Testis (tissue), 3 donors: ENCODE results near the gene DDX31. TPM values are rescaled to one million over a fixed set of nuclear protein-coding genes. Genes with fewer than 3 reads are reported as not detected.
"Not testable (repeated sequence)": the region's sequence is repeated elsewhere in the genome, so short reads cannot be mapped to it uniquely, and the experiment has no call there.

Experiments used
- DNase-seq: peaks from one replicate; pipeline ENCODE4 v3.0.0-alpha.2; 2019
- H3K27ac ChIP-seq, 2 donors: fragments of 200-600 bp; sonication (generic); one replicate each; pipeline ENCODE4 v1.5.1; 2019
- H3K27me3 ChIP-seq: fragments of 200-600 bp; sonication (generic); one replicate; pipeline ENCODE4 v1.5.1; 2019
- H3K36me3 ChIP-seq: fragments of 200-600 bp; sonication (generic); one replicate; pipeline ENCODE4 v1.5.1; 2017; ENCODE audit warnings: low read depth; ENCODE audit errors: missing control alignments
- H3K4me1 ChIP-seq: fragments of 200-600 bp; sonication (generic); one replicate; pipeline ENCODE4 v1.5.1; 2019
- H3K4me3 ChIP-seq, 2 donors: fragments of 200-600 bp; sonication (generic); one replicate each; pipeline ENCODE4 v1.5.1; 2017 to 2019
- H3K9me3 ChIP-seq: fragments of 200-600 bp; sonication (generic); one replicate; pipeline ENCODE4 v1.5.1; 2017
- POLR2A ChIP-seq: fragments of 450-650 bp; IDR thresholded peaks from one replicate; pipeline ENCODE4 v1.6.1; 2017; ENCODE audit warnings: antibody characterized with exemption, mild to moderate bottlenecking, moderate library complexity
- WGBS, 2 donors: methylation state at CpG; one replicate each; pipeline ENCODE4 v1.1.5; 2018; 5-methylcytosine and 5-hydroxymethylcytosine counted together
- intact Hi-C: fragments of 100-400 bp; cut with DNase I; formaldehyde crosslinking; loops from one replicate; pipeline ENCODE4 v1.15.1; 2023; ENCODE audit warnings: low total_unique reads
- polyA plus RNA-seq: library from polyadenylated mRNA; stranded (reverse); fragments of 350-450 nt; fragmentation: Illumina TruSeq; extraction: RNeasy Lipid Tissue Mini Kit (QIAGEN cat#74804); gene quantifications from one replicate; pipeline ENCODE4 v1.2.3, GENCODE V29; 2014; ENCODE audit warnings: low read depth, low replicate concordance; ENCODE audit not compliant: insufficient read depth
- total RNA-seq, 2 donors: library from RNA; depleted of rRNA; stranded (reverse); fragments of >200 nt; gene quantifications; one replicate each; pipeline ENCODE4 v1.2.3, GENCODE V29; 2016
- TF ChIP-seq, protein P1 (sequence below), 3 experiments: fragments of 450-650 bp in 2 of 3; fragments of 200-600 bp in 1 of 3; sonication (generic) in 1 of 3; IDR thresholded peaks; one replicate each; pipeline ENCODE4 v1.5.1; 2016 to 2019; ENCODE audit warnings: antibody characterized with exemption in 3 of 3, mild to moderate bottlenecking in 2 of 3, moderate library complexity in 1 of 3

The DDX31 gene
- total and polyA plus RNA-seq, 3 donors from 2014 or later = 17.9 to 24.2 (median 21.1) TPM

DNA sequence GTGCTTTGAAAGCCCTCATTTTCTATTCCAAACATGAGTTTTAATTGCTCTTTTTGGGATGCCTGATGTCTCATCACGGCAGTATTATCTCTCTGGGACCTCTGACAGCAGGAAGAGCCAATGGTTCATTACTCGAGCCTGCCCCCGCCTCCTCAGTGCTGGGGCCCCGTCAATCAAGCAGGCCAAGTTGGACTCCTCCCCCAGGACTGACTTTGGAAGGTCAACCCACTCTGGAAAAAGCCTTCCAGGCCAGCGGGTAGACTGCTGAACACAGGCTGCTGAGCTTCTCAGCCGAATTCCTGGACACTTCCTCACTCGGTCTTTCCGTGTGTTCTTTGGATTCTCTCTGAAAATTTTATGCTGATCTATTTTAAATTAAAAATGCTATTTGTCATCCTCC lies 96.9 kb downstream of the DDX31 start:
- H3K4me1 ChIP-seq = no peaks in the 10 kb centered on the region
- H3K36me3 ChIP-seq = no peaks in the 10 kb centered on the region
- H3K27ac ChIP-seq = no peak overlapping the region
- H3K9me3 ChIP-seq = no peaks in the 10 kb centered on the region
- intact Hi-C loops = loop anchor here (5.0 kb wide), 1 partner anchor 66 kb away; no protein-coding TSS in a partner anchor
- no peak overlapping the region for H3K4me3 ChIP-seq
- no peak for TF ChIP-seq POLR2A
- TF ChIP-seq, protein P1, sequence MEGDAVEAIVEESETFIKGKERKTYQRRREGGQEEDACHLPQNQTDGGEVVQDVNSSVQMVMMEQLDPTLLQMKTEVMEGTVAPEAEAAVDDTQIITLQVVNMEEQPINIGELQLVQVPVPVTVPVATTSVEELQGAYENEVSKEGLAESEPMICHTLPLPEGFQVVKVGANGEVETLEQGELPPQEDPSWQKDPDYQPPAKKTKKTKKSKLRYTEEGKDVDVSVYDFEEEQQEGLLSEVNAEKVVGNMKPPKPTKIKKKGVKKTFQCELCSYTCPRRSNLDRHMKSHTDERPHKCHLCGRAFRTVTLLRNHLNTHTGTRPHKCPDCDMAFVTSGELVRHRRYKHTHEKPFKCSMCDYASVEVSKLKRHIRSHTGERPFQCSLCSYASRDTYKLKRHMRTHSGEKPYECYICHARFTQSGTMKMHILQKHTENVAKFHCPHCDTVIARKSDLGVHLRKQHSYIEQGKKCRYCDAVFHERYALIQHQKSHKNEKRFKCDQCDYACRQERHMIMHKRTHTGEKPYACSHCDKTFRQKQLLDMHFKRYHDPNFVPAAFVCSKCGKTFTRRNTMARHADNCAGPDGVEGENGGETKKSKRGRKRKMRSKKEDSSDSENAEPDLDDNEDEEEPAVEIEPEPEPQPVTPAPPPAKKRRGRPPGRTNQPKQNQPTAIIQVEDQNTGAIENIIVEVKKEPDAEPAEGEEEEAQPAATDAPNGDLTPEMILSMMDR (IDR thresholded peaks at IDR 0.05) = no peak
- no peak for DNase-seq
- 58 to 60% methylated on average over 8 of the region's 8 CpGs for WGBS, 2 donors
- H3K27me3 ChIP-seq = no peaks in the 10 kb centered on the region

DNA sequence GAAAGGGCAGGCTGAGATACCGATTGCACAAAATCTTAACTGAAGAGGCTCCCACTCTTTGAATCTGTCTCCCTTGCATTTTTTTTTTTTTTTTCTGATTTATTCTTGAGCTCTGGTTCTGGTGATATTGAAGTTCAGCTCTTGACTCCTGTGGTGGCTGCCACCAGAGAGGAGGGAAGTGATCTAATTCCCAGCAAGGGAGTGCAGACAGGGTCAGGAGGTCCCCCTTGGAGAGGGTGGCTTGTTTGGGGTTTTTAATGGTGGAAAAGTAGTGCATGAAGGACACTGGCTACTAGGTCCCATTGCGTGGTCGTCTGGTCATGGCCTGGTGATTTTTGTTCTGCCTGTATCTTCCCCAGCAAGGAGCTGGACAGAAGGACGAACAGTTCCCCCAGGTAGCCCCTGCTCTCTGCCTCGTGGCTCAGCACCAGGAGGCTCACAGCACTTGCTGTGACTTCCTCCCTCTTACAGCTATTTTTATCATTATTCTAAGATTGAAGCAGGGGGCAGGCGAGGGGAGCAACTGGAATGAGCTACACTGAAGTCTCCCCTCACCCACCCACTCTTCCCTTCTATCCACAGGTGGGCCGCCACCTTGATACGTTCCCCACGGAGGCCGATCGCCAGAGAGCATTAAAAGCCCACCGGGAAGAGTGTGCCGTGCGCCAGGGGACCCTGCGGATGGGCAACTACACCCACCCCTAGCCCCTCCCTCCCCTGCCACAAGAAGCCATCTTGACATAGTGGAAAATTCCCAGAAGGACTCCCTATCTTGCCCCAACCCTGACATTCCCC lies 97.8 kb downstream of the DDX31 start:
- intact Hi-C loops = loop anchor here (5.0 kb wide), 1 partner anchor 65 kb away; no protein-coding TSS in a partner anchor
- no peak for TF ChIP-seq POLR2A
- TF ChIP-seq, protein P1 (IDR thresholded peaks at IDR 0.05) = no peak
- Histone ChIP-seq H3K4me1 (no peaks in the 10 kb centered on the region), H3K9me3 (no peaks in the 10 kb centered on the region), H3K4me3 (no peak overlapping the region), H3K27ac (no peak overlapping the region), H3K36me3 (no peaks in the 10 kb centered on the region), H3K27me3 (no peaks in the 10 kb centered on the region)
- DNase-seq = no peak
- WGBS, 2 donors = 84 to 86% methylated on average over 15 of the region's 15 CpGs

DNA sequence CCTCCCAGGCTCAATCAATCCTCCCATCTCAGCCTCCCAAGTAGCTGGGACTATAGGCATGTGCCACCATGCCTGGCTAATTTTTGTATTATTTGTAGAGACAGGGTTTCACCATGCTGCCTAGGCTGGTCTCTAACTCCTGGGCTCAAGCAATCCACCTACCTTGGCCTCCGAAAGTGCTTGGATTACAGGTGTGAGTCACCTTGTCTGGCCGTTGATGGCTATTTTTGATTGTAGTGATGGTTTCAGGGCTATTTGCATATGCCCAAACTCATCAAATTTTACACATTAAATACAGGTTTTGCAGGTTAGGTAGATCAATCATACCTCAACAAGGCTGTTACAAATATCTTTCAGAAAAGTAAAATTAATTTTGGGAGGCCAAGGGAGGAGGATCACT lies 101.0 kb downstream of the DDX31 start:
- H3K27me3 ChIP-seq, H3K4me1 ChIP-seq, H3K27ac ChIP-seq, intact Hi-C loops, H3K4me3 ChIP-seq, H3K36me3 ChIP-seq, DNase-seq, H3K9me3 ChIP-seq: not testable (repeated sequence)
- WGBS, 2 donors = 88 to 89% methylated on average over 2 of the region's 2 CpGs

DNA sequence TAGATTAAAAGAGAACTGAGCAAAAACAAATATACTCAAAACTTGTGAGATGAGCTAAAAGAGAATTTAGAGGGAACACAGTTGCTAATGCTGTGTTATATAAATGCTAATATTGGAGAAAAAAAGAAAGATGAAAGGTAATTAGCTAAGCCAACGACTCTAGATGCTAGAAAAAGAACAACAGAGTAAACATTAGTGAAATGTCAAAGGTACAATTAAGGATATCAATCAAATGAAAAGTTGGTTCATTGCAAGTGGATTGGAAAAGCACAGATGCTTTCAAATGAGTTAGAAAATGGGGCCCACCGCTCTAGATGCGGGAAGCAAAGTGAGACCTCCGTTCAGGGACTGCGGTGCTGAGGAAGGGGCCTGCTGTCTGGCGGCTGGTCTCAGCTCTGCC lies 105.3 kb downstream of the DDX31 start:
- intact Hi-C loops = no loop called here
- Histone ChIP-seq H3K4me1 (peaks cover 7% of the 10 kb centered on the region), H3K27me3 (no peaks in the 10 kb centered on the region), H3K9me3 (no peaks in the 10 kb centered on the region), H3K27ac (no peak overlapping the region), H3K4me3 (no peak overlapping the region), H3K36me3 (no peaks in the 10 kb centered on the region)
- TF ChIP-seq, protein P1 (IDR thresholded peaks at IDR 0.05) = no peak
- TF ChIP-seq POLR2A = no peak
- DNase-seq = no peak
- WGBS, 2 donors = 73 to 87% methylated on average over 6 of the region's 6 CpGs

DNA sequence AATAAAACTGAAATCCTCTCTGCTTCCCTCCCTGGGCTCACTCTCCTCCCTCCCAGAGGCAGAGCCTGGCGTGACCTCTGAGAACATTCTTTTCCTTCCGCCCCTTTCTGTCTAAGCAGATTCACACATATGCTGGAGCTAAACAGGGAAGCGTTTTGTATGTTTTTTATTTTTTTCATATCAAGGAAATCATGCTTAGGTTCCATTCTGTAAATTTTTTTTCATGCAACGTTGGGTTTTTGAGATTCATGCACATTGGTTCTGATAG lies 107.5 kb downstream of the DDX31 start:
- TF ChIP-seq POLR2A = no peak
- TF ChIP-seq, protein P1 (IDR thresholded peaks at IDR 0.05) = no peak

More for the DNA sequence above, 107.5 kb downstream of the DDX31 start:
- Histone ChIP-seq H3K27ac (no peak overlapping the region), H3K4me3 (no peak overlapping the region), H3K9me3 (no peaks in the 10 kb centered on the region), H3K27me3 (no peaks in the 10 kb centered on the region), H3K36me3 (no peaks in the 10 kb centered on the region), H3K4me1 (peaks cover 7% of the 10 kb centered on the region)
- no peak for DNase-seq
- intact Hi-C loops = no loop called here
- WGBS, 2 donors = 28 to 32% methylated on average over 4 of the region's 4 CpGs
